ENCODE measurements around the gene BCAS4.

The BCAS4 gene

GRCh38 chr20:50916934-50917333, 122.1 kb downstream of the BCAS4 start:
- 94 to 100% methylated on average over 2 to 3 of the region's 3 CpGs for WGBS, 2 experiments (ENCODE audit: insufficient coverage in 2 of 2)

GRCh38 chr20:50918403-50918802, 123.5 kb downstream of the BCAS4 start:
- no peaks in the 10 kb centered on the region for H3K9me3 ChIP-seq (ENCODE audit: control insufficient read depth, low read length)
- WGBS, 2 experiments (ENCODE audit: insufficient coverage in 2 of 2): 84 to 100% methylated on average over 1 to 3 of the region's 3 CpGs
- peaks cover 31% of the 10 kb centered on the region for H3K4me1 ChIP-seq (ENCODE audit: control insufficient read depth, insufficient read depth, low read length, poor library complexity, severe bottlenecking)
- H3K4me3 ChIP-seq (ENCODE audit: extremely low read depth, insufficient read depth, low read length, poor library complexity, severe bottlenecking): no peak overlapping the region
- H3K36me3 ChIP-seq (ENCODE audit: control insufficient read depth, insufficient read depth, low read length): peaks cover 64% of the 10 kb centered on the region
- no peak overlapping the region for H3K27ac ChIP-seq (ENCODE audit: low read depth, low read length, severe bottlenecking)

More at GRCh38 chr20:50916934-50917333, 122.1 kb downstream of the BCAS4 start:
- Histone ChIP-seq H3K4me3 (ENCODE audit: extremely low read depth, insufficient read depth, low read length, poor library complexity, severe bottlenecking) (no peak overlapping the region), H3K9me3 (ENCODE audit: control insufficient read depth, low read length) (no peaks in the 10 kb centered on the region), H3K4me1 (ENCODE audit: control insufficient read depth, insufficient read depth, low read length, poor library complexity, severe bottlenecking) (peaks cover 32% of the 10 kb centered on the region), H3K27ac (ENCODE audit: low read depth, low read length, severe bottlenecking) (no peak overlapping the region), H3K36me3 (ENCODE audit: control insufficient read depth, insufficient read depth, low read length) (peaks cover 66% of the 10 kb centered on the region)

GRCh38 chr20:50919567-50919966, 124.7 kb downstream of the BCAS4 start:
- H3K4me1 ChIP-seq (ENCODE audit: control insufficient read depth, insufficient read depth, low read length, poor library complexity, severe bottlenecking): peaks cover 19% of the 10 kb centered on the region
- WGBS, 2 experiments (ENCODE audit: insufficient coverage in 2 of 2): 97% methylated on average over 5 to 6 of the region's 6 CpGs
- no peak overlapping the region for H3K4me3 ChIP-seq (ENCODE audit: extremely low read depth, insufficient read depth, low read length, poor library complexity, severe bottlenecking)
- H3K9me3 ChIP-seq (ENCODE audit: control insufficient read depth, low read length): no peaks in the 10 kb centered on the region
- H3K27ac ChIP-seq (ENCODE audit: low read depth, low read length, severe bottlenecking): no peak overlapping the region
- H3K36me3 ChIP-seq (ENCODE audit: control insufficient read depth, insufficient read depth, low read length): peaks cover 66% of the 10 kb centered on the region

- no peaks in the 10 kb centered on the region for H3K9me3 ChIP-seq (ENCODE audit: control insufficient read depth, low read length)
- no peak overlapping the region for H3K4me3 ChIP-seq (ENCODE audit: extremely low read depth, insufficient read depth, low read length, poor library complexity, severe bottlenecking)
- H3K36me3 ChIP-seq (ENCODE audit: control insufficient read depth, insufficient read depth, low read length): peaks cover 72% of the 10 kb centered on the region
- H3K4me1 ChIP-seq (ENCODE audit: control insufficient read depth, insufficient read depth, low read length, poor library complexity, severe bottlenecking): peaks cover 7% of the 10 kb centered on the region
- no peak overlapping the region for H3K27ac ChIP-seq (ENCODE audit: low read depth, low read length, severe bottlenecking)
Measured at GRCh38 chr20:50920997-50921396, 126.1 kb downstream of the BCAS4 start.

- Histone ChIP-seq H3K4me1 (ENCODE audit: control insufficient read depth, insufficient read depth, low read length, poor library complexity, severe bottlenecking) (no peaks in the 10 kb centered on the region), H3K9me3 (ENCODE audit: control insufficient read depth, low read length) (no peaks in the 10 kb centered on the region), H3K36me3 (ENCODE audit: control insufficient read depth, insufficient read depth, low read length) (peaks cover 68% of the 10 kb centered on the region), H3K4me3 (ENCODE audit: extremely low read depth, insufficient read depth, low read length, poor library complexity, severe bottlenecking) (no peak overlapping the region), H3K27ac (ENCODE audit: low read depth, low read length, severe bottlenecking) (no peak overlapping the region)
- 86 to 96% methylated on average over 3 to 5 of the region's 8 CpGs for WGBS, 2 experiments (ENCODE audit: insufficient coverage in 2 of 2)
Measured at GRCh38 chr20:50921803-50922501, 127.1 kb downstream of the BCAS4 start.

- H3K4me1 ChIP-seq (ENCODE audit: control insufficient read depth, insufficient read depth, low read length, poor library complexity, severe bottlenecking): peaks cover 4% of the 10 kb centered on the region
- H3K36me3 ChIP-seq (ENCODE audit: control insufficient read depth, insufficient read depth, low read length): peaks cover 84% of the 10 kb centered on the region
- 80 to 100% methylated on average over 1 of the region's 2 CpGs for WGBS, 2 experiments (ENCODE audit: insufficient coverage in 2 of 2)
- H3K27ac ChIP-seq (ENCODE audit: low read depth, low read length, severe bottlenecking): no peak overlapping the region
- H3K9me3 ChIP-seq (ENCODE audit: control insufficient read depth, low read length): no peaks in the 10 kb centered on the region
- no peak overlapping the region for H3K4me3 ChIP-seq (ENCODE audit: extremely low read depth, insufficient read depth, low read length, poor library complexity, severe bottlenecking)
Measured at GRCh38 chr20:50924261-50924920, 129.5 kb downstream of the BCAS4 start.

- WGBS, 2 experiments (ENCODE audit: insufficient coverage in 2 of 2): no CpG with 5 or more reads among the region's 1 CpG
- Histone ChIP-seq H3K4me3 (ENCODE audit: extremely low read depth, insufficient read depth, low read length, poor library complexity, severe bottlenecking) (no peak overlapping the region), H3K9me3 (ENCODE audit: control insufficient read depth, low read length) (no peaks in the 10 kb centered on the region), H3K4me1 (ENCODE audit: control insufficient read depth, insufficient read depth, low read length, poor library complexity, severe bottlenecking) (peaks cover 4% of the 10 kb centered on the region), H3K27ac (ENCODE audit: low read depth, low read length, severe bottlenecking) (no peak overlapping the region), H3K36me3 (ENCODE audit: control insufficient read depth, insufficient read depth, low read length) (peaks cover 68% of the 10 kb centered on the region)
Measured at GRCh38 chr20:50926530-50926929, 131.7 kb downstream of the BCAS4 start.

Measured in mesodermal cell (in vitro differentiated cells).